Tibial nerve (tissue), 4 donors: Measurements from ENCODE around the gene EN2.

Experiments
- EP300 ChIP-seq, 2 donors: sonication (generic); formaldehyde crosslinking; IDR thresholded peaks; one replicate each; pipeline ENCODE4 v1.6.1; 2017; ENCODE audit warnings: antibody characterized with exemption in 2 of 2, mild to moderate bottlenecking in 1 of 2
- POLR2A ChIP-seq, 2 donors: fragments of 450-650 bp; IDR thresholded peaks; one replicate each; pipeline ENCODE4 v1.6.1; 2017; ENCODE audit warnings: antibody characterized with exemption in 2 of 2, mild to moderate bottlenecking in 2 of 2, moderate library complexity in 2 of 2
- TF ChIP-seq, protein P1 (sequence below), 5 experiments: fragments of 200-600 bp in 3 of 5; fragments of 450-650 bp in 2 of 5; sonication (generic) in 3 of 5; IDR thresholded peaks; one replicate each; pipeline ENCODE4 v1.5.1; 2016 to 2019; ENCODE audit warnings: antibody characterized with exemption in 5 of 5, mild to moderate bottlenecking in 3 of 5, moderate library complexity in 2 of 5

DNA sequence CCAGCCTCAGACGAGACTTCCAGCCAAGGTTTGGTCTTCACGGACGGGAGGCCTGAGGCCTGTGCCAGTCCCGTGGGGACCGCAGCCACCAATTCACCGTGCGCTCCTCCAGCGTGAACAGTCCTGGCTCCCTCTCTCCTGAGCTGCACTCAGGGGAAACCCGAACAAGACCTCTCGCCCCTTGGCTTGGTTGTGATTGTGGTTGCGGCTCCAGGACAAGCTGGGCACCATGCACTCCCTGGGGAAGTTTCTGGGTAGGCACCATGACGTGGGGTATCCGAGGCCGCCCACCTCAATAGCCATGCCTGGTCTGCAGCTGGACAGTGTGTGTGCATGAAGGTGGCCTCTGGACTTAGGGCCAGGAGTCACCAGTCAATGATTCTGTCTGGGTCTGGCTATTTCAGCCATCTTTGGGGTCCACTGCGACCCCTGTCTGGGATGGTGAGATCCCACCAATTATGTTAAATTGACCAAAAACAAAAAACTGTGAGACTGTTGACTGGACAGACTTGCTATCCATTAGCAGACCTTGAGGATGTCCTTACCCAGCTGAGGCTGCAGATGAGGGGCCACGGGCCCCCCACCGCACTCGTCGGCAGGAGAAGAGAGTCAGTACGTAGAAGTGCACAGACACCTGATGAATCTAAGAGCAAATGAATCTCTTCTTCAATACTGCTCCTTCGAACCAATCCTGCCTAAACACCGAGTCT lies 33.5 kb upstream of the EN2 start:
- no peak for TF ChIP-seq POLR2A (IDR thresholded peaks at IDR 0.05)
- TF ChIP-seq, protein P1, sequence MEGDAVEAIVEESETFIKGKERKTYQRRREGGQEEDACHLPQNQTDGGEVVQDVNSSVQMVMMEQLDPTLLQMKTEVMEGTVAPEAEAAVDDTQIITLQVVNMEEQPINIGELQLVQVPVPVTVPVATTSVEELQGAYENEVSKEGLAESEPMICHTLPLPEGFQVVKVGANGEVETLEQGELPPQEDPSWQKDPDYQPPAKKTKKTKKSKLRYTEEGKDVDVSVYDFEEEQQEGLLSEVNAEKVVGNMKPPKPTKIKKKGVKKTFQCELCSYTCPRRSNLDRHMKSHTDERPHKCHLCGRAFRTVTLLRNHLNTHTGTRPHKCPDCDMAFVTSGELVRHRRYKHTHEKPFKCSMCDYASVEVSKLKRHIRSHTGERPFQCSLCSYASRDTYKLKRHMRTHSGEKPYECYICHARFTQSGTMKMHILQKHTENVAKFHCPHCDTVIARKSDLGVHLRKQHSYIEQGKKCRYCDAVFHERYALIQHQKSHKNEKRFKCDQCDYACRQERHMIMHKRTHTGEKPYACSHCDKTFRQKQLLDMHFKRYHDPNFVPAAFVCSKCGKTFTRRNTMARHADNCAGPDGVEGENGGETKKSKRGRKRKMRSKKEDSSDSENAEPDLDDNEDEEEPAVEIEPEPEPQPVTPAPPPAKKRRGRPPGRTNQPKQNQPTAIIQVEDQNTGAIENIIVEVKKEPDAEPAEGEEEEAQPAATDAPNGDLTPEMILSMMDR (IDR thresholded peaks at IDR 0.05), result no peak
- TF ChIP-seq EP300 (IDR thresholded peaks at IDR 0.05), result no peak
